ENCODE data around the gene SAMSN1.
"Not testable (repeated sequence)": the region's sequence is repeated elsewhere in the genome, so short reads cannot be mapped to it uniquely, and the experiment has no call there.

Gene SAMSN1

GRCh38 chr21:14527696-14528652, 18.1 kb downstream of the SAMSN1 start:
- no peak for DNase-seq

- no peak for DNase-seq
These were observed 19.0 kb downstream of the SAMSN1 start for GRCh38 chr21:14526836-14527695.

GRCh38 chr21:14526199-14526598, 19.9 kb downstream of the SAMSN1 start:
- DNase-seq: no peak

GRCh38 chr21:14523234-14523633, 22.9 kb downstream of the SAMSN1 start:
- no peak for DNase-seq

- DNase-seq: no peak
These were observed 23.4 kb downstream of the SAMSN1 start for GRCh38 chr21:14522736-14523135.

GRCh38 chr21:14520535-14520934, 25.6 kb downstream of the SAMSN1 start:
- no peak for DNase-seq

GRCh38 chr21:14519000-14519399, 27.1 kb downstream of the SAMSN1 start:
- DNase-seq: no peak

GRCh38 chr21:14513804-14514203, 32.3 kb downstream of the SAMSN1 start:
- DNase-seq: no peak

- DNase-seq: not testable (repeated sequence)
These were observed 39.2 kb downstream of the SAMSN1 start for GRCh38 chr21:14506859-14507457.

GRCh38 chr21:14500873-14501272, 45.2 kb downstream of the SAMSN1 start:
- no peak for DNase-seq

GRCh38 chr21:14499316-14499715, 46.8 kb downstream of the SAMSN1 start:
- no peak for DNase-seq

- DNase-seq: no peak
These were observed 48.3 kb downstream of the SAMSN1 start for GRCh38 chr21:14497825-14498224.

GRCh38 chr21:14495075-14495474, 51.0 kb downstream of the SAMSN1 start:
- no peak for DNase-seq

GRCh38 chr21:14494181-14494580, 51.9 kb downstream of the SAMSN1 start:
- DNase-seq: not testable (repeated sequence)

- no peak for DNase-seq
These were observed 52.4 kb downstream of the SAMSN1 start for GRCh38 chr21:14493731-14494130.

GRCh38 chr21:14492931-14493330, 53.2 kb downstream of the SAMSN1 start:
- DNase-seq: no peak

- no peak for DNase-seq
These were observed 54.8 kb downstream of the SAMSN1 start for GRCh38 chr21:14491269-14491681.

- no peak for DNase-seq
These were observed 57.4 kb downstream of the SAMSN1 start for GRCh38 chr21:14488672-14489204.

GRCh38 chr21:14487490-14488432, 58.4 kb downstream of the SAMSN1 start:
- no peak for DNase-seq

GRCh38 chr21:14486869-14487268, 59.2 kb downstream of the SAMSN1 start:
- no peak for DNase-seq

GRCh38 chr21:14484188-14485009, 61.7 kb downstream of the SAMSN1 start:
- DNase-seq: no peak

All from NCI-H345 (cell line).